GM13977 (cell line): ENCODE results near the gene GLIPR1.
"Not testable (repeated sequence)": the region's sequence is repeated elsewhere in the genome, so short reads cannot be mapped to it uniquely, and the experiment has no call there.

Source experiments
- DNase-seq: peaks from one replicate; pipeline ENCODE4 v3.0.0; 2012; ENCODE audit warnings: low spot score
- in situ Hi-C: fragments of 300-500 bp; cut with MboI; formaldehyde crosslinking; loops from one replicate; pipeline ENCODE4 v1.12.0; 2022; ENCODE audit warnings: low sequenced_read_pairs, low pct_unique_long_range_greater_than_20kb, mixed read lengths, inconsistent platforms; ENCODE audit not compliant: unreplicated experiment
- TF ChIP-seq, protein P1 (sequence below): IDR thresholded peaks from 2 replicates; pipeline ENCODE4 v1.5.1; 2012; ENCODE audit warnings: mild to moderate bottlenecking, control low read depth; ENCODE audit not compliant: insufficient read depth; ENCODE audit errors: extremely low read depth, missing control alignments

The GLIPR1 gene

DNA sequence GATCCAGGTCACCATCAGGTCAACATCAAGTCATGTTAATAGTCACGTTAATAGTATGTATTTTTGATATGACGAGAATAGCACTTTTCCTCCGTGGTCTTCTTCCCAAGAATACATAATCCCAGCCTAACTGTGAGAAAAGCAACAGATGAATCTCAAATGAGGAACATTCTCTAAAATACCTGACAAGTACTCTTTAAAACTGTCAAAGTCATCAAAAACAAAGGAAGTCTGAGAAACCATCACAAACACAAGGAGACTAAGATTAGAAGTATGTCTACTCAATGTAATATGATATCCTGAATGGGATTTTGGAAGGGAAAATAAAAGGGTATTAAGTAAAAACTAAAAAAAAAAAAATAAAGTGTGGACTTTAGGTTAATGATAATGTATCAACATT is 36.8 kb upstream of the GLIPR1 start:
- TF ChIP-seq, protein P1, sequence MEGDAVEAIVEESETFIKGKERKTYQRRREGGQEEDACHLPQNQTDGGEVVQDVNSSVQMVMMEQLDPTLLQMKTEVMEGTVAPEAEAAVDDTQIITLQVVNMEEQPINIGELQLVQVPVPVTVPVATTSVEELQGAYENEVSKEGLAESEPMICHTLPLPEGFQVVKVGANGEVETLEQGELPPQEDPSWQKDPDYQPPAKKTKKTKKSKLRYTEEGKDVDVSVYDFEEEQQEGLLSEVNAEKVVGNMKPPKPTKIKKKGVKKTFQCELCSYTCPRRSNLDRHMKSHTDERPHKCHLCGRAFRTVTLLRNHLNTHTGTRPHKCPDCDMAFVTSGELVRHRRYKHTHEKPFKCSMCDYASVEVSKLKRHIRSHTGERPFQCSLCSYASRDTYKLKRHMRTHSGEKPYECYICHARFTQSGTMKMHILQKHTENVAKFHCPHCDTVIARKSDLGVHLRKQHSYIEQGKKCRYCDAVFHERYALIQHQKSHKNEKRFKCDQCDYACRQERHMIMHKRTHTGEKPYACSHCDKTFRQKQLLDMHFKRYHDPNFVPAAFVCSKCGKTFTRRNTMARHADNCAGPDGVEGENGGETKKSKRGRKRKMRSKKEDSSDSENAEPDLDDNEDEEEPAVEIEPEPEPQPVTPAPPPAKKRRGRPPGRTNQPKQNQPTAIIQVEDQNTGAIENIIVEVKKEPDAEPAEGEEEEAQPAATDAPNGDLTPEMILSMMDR = no peak
- in situ Hi-C loops = no loop called here
- DNase-seq = no peak

DNA sequence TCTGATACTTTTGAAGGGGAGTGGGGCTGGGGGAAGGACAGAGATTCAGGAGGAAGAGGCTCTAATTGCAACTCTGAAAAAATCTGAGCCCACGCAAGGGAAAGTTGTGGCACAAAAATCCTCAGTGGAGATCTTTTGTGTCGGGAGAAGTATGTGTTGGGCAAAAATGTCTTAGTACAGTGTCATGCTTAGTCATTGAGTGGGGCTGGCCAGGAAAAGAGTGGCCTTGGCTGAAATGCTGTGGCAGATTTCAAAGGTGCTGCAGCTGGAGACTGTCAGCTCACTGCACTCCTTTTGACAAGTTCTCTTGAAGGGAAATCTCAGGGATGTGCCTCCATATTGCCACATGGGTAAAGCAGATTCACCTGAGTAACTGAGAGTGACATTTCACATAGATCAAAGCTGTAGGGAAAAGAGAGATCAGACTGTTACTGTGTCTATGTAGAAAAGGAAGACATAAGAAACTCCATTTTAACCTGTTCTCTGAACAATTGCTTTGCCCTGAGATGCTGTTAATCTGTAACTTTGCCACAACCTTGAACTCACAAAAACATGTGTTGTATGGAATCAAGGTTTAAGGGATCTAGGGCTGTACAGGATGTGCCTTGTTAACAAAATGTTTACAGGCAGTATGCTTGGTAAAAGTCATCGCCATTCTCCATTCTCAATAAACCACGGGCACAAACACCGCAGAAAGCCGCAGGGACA is 36.0 kb upstream of the GLIPR1 start:
- in situ Hi-C loops = no loop called here
- TF ChIP-seq, protein P1 = no peak
- DNase-seq = no peak

DNA sequence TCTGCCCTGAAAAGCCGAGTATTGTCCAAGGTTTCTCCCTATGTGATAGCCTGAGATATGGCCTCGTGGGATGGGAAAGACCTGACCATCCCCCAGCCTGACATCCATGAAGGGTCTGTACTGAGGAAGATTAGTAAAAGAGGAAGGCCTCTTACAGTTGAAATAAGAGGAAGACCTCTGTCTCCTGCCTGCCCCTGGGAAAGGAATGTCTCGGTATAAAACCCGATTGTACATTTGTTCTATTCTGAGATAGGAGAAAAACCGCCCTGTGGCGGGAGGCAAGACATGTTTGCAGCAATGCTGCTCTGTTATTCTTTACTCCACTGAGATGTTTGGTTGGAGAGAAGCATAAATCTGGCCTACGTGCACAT is 35.4 kb upstream of the GLIPR1 start:
- in situ Hi-C loops = not testable (repeated sequence)

DNA sequence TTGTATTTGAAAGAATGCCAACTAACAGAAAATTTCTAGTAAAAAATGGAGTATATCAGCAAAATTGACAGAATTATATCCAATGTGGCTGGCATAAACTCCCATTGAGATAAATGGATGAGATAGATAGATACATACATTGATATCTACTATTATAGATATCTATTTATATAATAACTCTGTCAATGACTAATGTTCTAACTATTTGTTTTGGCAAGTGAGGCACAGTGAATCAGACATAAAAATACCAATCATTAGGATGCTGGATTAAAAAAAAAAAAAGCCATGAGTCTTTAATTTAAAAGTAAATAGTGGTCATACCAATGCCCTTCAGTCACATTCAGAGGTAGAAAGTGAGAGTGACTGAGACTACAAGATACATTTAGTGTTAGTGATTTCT is 33.7 kb upstream of the GLIPR1 start:
- DNase-seq = no peak
- in situ Hi-C loops = no loop called here
- TF ChIP-seq, protein P1 = no peak

More for the DNA sequence above, 35.4 kb upstream of the GLIPR1 start:
- DNase-seq = not testable (repeated sequence)

DNA sequence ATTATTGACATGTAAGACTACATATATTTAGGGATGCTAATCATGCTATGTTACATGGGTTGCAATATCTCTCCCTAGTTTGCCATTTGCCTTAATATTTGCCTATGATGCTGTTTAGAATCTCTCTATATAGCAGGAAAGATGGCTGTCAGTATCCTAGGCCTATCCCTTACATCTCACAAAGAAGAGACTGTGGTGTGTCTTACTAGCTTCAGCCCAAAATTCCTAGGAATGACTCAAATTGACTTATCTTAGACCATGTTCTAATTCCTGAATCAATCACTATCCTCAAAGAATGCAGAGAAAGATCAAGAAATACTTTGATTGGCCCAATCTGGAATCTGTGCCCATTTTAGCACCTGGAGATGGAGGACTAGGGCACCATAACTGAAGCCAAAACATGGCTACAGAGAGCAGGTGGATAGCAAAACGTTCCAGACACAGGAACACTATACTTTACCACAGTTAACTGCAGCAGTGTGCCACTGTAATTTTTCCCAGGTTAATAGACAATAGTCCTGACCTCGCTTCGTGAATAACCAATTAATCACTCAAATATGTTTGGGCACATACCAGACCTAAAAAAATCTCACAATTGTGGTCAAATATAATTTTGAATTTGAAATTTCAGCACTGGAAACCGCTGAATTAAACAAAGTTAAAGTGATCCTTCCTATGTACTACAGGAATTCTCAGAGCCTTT is 32.7 kb upstream of the GLIPR1 start:
- no peak for DNase-seq
- in situ Hi-C loops = no loop called here
- TF ChIP-seq, protein P1 = no peak

DNA sequence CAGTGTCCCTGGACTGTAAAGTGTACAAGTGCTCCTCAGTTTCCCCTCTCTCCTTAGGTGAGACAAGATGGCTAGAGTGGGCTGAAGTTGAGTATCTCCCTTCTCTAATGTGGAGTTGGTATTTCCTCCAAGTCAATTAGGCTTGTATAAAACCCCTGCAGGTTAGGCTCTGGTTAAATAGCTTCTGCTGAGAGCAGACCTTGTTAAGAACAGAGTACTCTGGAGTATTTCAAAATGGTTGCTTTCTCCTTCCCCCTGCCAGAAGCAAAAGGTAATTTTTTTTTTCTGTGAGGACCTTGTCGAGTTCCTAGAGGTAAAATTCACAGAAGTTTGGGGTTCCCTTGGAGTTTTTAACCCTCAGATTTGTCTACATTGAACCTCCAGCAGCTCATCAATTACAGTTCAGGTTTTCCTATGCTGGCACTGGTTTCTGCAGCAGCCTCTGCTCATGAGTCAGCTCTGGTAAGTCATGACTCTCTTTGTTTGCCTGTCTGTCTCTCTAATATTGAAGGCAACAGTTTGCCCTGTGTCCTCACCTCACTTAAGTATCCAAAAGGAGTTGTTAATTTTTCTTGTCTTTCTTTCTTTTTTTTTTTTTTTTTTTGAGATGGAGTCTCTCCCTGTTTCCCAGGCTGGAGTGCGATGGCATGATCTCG is 27.8 kb upstream of the GLIPR1 start:
- TF ChIP-seq, protein P1 = no peak
- in situ Hi-C loops = no loop called here
- DNase-seq = no peak

DNA sequence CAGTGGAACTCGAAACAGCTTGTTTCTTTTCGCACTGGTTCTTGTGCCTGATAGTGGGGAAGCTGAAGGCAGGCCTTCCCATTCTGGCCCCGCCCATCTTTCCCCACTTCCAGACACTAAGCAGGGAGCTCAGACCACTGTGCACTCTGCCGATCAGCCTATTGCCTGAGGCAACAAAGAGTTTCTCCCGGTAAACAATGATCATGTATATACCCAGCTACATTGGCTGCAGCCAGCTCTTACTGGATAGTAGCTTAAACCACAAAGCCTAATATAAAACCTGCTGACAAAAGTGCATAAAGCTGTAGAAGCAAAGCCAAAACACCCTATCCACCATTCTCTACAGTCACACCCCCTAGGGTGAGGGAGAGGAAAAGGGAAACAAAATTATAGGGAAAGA is 24.7 kb upstream of the GLIPR1 start:
- in situ Hi-C loops = no loop called here
- no peak for DNase-seq
- TF ChIP-seq, protein P1 = no peak
